ENCODE results near the gene FOXP2.
"Not testable (repeated sequence)": the region's sequence is repeated elsewhere in the genome, so short reads cannot be mapped to it uniquely, and the experiment has no call there.

DNA sequence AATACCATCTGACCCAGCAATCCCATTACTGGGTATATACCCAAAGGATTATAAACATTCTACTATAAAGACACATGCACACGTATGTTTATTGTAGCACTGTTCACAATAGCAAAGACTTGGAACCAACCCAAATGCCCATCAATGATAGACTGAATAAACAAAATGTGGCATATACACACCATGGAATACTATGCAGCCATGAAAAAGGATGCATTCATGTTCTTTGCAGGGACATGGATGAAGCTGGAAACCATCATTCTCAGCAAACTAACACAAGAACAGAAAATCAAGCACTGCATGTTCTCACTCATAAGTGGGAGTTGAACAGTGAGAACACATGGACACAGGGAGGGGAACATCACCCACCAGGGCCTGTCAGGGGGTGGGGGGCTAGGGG, 96.2 kb downstream of the FOXP2 start:
- TF ChIP-seq GLI4 (tag by site-specific recombination; IDR thresholded peaks at IDR 0.05); ZBTB11 (tag by site-specific recombination; conservative IDR thresholded peaks at IDR 0.05; ENCODE audit: low read depth); ZNF785 (tag by site-specific recombination; IDR thresholded peaks at IDR 0.05); ZNF791 (tag by site-specific recombination; IDR thresholded peaks at IDR 0.05); ZNF626 (tag by site-specific recombination; IDR thresholded peaks at IDR 0.05); ZNF639 (tag by site-specific recombination; IDR thresholded peaks at IDR 0.05); ZNF837 (tag by site-specific recombination; IDR thresholded peaks at IDR 0.05); ATF2 (tag by site-specific recombination; IDR thresholded peaks at IDR 0.05; ENCODE audit: low read depth): not testable (repeated sequence)
- TF ChIP-seq, protein P1, sequence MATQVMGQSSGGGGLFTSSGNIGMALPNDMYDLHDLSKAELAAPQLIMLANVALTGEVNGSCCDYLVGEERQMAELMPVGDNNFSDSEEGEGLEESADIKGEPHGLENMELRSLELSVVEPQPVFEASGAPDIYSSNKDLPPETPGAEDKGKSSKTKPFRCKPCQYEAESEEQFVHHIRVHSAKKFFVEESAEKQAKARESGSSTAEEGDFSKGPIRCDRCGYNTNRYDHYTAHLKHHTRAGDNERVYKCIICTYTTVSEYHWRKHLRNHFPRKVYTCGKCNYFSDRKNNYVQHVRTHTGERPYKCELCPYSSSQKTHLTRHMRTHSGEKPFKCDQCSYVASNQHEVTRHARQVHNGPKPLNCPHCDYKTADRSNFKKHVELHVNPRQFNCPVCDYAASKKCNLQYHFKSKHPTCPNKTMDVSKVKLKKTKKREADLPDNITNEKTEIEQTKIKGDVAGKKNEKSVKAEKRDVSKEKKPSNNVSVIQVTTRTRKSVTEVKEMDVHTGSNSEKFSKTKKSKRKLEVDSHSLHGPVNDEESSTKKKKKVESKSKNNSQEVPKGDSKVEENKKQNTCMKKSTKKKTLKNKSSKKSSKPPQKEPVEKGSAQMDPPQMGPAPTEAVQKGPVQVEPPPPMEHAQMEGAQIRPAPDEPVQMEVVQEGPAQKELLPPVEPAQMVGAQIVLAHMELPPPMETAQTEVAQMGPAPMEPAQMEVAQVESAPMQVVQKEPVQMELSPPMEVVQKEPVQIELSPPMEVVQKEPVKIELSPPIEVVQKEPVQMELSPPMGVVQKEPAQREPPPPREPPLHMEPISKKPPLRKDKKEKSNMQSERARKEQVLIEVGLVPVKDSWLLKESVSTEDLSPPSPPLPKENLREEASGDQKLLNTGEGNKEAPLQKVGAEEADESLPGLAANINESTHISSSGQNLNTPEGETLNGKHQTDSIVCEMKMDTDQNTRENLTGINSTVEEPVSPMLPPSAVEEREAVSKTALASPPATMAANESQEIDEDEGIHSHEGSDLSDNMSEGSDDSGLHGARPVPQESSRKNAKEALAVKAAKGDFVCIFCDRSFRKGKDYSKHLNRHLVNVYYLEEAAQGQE (tag by site-specific recombination; IDR thresholded peaks at IDR 0.05), result not testable (repeated sequence)
- TF ChIP-seq, protein P2, sequence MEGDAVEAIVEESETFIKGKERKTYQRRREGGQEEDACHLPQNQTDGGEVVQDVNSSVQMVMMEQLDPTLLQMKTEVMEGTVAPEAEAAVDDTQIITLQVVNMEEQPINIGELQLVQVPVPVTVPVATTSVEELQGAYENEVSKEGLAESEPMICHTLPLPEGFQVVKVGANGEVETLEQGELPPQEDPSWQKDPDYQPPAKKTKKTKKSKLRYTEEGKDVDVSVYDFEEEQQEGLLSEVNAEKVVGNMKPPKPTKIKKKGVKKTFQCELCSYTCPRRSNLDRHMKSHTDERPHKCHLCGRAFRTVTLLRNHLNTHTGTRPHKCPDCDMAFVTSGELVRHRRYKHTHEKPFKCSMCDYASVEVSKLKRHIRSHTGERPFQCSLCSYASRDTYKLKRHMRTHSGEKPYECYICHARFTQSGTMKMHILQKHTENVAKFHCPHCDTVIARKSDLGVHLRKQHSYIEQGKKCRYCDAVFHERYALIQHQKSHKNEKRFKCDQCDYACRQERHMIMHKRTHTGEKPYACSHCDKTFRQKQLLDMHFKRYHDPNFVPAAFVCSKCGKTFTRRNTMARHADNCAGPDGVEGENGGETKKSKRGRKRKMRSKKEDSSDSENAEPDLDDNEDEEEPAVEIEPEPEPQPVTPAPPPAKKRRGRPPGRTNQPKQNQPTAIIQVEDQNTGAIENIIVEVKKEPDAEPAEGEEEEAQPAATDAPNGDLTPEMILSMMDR (tag by site-specific recombination; IDR thresholded peaks at IDR 0.05), result not testable (repeated sequence)

All from HEK293 (cell line).